OCI-M2 (cell line): Measurements from ENCODE around the gene PRG2.
"Not testable (repeated sequence)": the region's sequence is repeated elsewhere in the genome, so short reads cannot be mapped to it uniquely, and the experiment has no call there.

Source experiments
- DNase-seq: peaks from one replicate; lab custom pipeline; 2025; ENCODE audit not compliant: unreplicated experiment; lab: John Stamatoyannopoulos, UW

PRG2 gene

GRCh38 chr11:57421066-57421465 is 30.6 kb upstream of the PRG2 start:
- DNase-seq, result no peak

- no peak for DNase-seq
Observed at GRCh38 chr11:57419146-57419545, 28.7 kb upstream of the PRG2 start.

GRCh38 chr11:57418131-57418530 is 27.7 kb upstream of the PRG2 start:
- DNase-seq, result no peak

GRCh38 chr11:57417056-57417455 is 26.6 kb upstream of the PRG2 start:
- DNase-seq, result no peak

GRCh38 chr11:57416436-57416835 is 26.0 kb upstream of the PRG2 start:
- DNase-seq, result no peak

- no peak for DNase-seq
Observed at GRCh38 chr11:57414612-57415212, 24.3 kb upstream of the PRG2 start.

GRCh38 chr11:57413681-57414080 is 23.2 kb upstream of the PRG2 start:
- DNase-seq, result no peak

- no peak for DNase-seq
Observed at GRCh38 chr11:57410287-57410686, 19.8 kb upstream of the PRG2 start.

GRCh38 chr11:57409321-57410100 is 19.1 kb upstream of the PRG2 start:
- no peak for DNase-seq

- DNase-seq, result no peak
Observed at GRCh38 chr11:57408771-57409170, 18.3 kb upstream of the PRG2 start.

GRCh38 chr11:57407941-57408475 is 17.6 kb upstream of the PRG2 start:
- DNase-seq, result no peak

GRCh38 chr11:57407010-57407920 is 16.8 kb upstream of the PRG2 start:
- no peak for DNase-seq

- no peak for DNase-seq
Observed at GRCh38 chr11:57406337-57406904, 16.0 kb upstream of the PRG2 start.

GRCh38 chr11:57405271-57405860 is 14.9 kb upstream of the PRG2 start:
- DNase-seq, result no peak

- DNase-seq, result no peak
Observed at GRCh38 chr11:57403802-57404147, 13.3 kb upstream of the PRG2 start.

GRCh38 chr11:57403003-57403801 is 12.8 kb upstream of the PRG2 start:
- DNase-seq, result not testable (repeated sequence)

- DNase-seq, result no peak
Observed at GRCh38 chr11:57402188-57403002, 11.9 kb upstream of the PRG2 start.

GRCh38 chr11:57399972-57400578 is 9.6 kb upstream of the PRG2 start:
- no peak for DNase-seq

GRCh38 chr11:57399221-57399620 is 8.8 kb upstream of the PRG2 start:
- no peak for DNase-seq
